HL-60 (cell line): Measurements from ENCODE around the gene NACA2.

Source experiments
- DNase-seq, 2 experiments: peaks; one replicate each; pipeline ENCODE4 v3.0.0-alpha.2; 2010 to 2020; ENCODE audit warnings: low read depth in 1 of 2, low spot score in 1 of 2
- H3K27ac ChIP-seq: fragments of 250-450 bp; sonication (Bioruptor Pico); replicated peaks from 2 replicates; pipeline ENCODE4 v1.5.1; 2020; ENCODE audit warnings: mild to moderate bottlenecking, moderate library complexity
- H3K27me3 ChIP-seq: fragments of 250-450 bp; sonication (Bioruptor Pico); 2 replicates; pipeline ENCODE4 v1.5.1; 2021; ENCODE audit warnings: mild to moderate bottlenecking, moderate library complexity; ENCODE audit not compliant: insufficient read depth, poor library complexity, severe bottlenecking
- H3K4me3 ChIP-seq: replicated peaks from 2 replicates; pipeline ENCODE4 v1.5.1; 2011; ENCODE audit warnings: mild to moderate bottlenecking, control low read depth, low read length; ENCODE audit not compliant: insufficient read depth
- GABPA ChIP-seq: IDR thresholded peaks from 2 replicates; pipeline ENCODE4 v1.6.1; 2012; ENCODE audit warnings: low read depth
- POLR2AphosphoS5 ChIP-seq: IDR thresholded peaks from 2 replicates; pipeline ENCODE4 v1.6.1; 2012; ENCODE audit warnings: low read depth
- SPI1 ChIP-seq: IDR thresholded peaks from 2 replicates; pipeline ENCODE4 v1.6.1; 2012; ENCODE audit warnings: low read depth, mild to moderate bottlenecking, borderline replicate concordance
- TF ChIP-seq, protein P1 (sequence below): IDR thresholded peaks from 2 replicates; pipeline ENCODE4 v1.6.1; 2012; ENCODE audit warnings: low read depth; ENCODE audit not compliant: insufficient replicate concordance
- TF ChIP-seq, protein P2 (sequence below): IDR thresholded peaks from one replicate; pipeline ENCODE4 v1.5.1; 2011; ENCODE audit warnings: low read length, control low read depth, inconsistent platforms; ENCODE audit not compliant: insufficient read depth

Gene NACA2

DNA sequence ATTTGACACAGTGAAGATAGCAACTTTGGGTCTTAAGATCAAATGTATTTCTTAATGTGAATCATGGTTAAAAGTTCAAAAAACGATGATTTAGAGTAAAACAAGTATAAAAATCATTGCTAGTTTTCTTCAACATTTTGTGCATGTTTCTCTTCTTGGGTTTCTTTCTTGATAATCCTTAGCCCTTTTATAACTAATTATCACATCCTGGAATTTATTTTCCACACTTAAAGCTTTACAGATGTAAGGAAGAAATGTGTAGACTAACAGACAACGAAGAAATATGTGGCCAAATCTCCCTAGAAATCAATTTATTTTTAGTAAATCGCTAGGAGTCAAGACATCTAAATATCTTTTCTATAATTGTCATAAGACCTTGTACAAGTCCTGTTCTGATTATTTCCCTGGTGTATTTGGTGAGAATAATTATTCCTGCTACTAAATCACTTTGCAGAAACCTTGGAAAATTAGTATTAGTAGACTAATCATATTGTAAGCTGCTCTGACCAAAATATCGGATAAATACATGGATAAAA, 4.9 kb downstream of the NACA2 start:
- H3K4me3 ChIP-seq, result no peak overlapping the region
- TF ChIP-seq, protein P1, sequence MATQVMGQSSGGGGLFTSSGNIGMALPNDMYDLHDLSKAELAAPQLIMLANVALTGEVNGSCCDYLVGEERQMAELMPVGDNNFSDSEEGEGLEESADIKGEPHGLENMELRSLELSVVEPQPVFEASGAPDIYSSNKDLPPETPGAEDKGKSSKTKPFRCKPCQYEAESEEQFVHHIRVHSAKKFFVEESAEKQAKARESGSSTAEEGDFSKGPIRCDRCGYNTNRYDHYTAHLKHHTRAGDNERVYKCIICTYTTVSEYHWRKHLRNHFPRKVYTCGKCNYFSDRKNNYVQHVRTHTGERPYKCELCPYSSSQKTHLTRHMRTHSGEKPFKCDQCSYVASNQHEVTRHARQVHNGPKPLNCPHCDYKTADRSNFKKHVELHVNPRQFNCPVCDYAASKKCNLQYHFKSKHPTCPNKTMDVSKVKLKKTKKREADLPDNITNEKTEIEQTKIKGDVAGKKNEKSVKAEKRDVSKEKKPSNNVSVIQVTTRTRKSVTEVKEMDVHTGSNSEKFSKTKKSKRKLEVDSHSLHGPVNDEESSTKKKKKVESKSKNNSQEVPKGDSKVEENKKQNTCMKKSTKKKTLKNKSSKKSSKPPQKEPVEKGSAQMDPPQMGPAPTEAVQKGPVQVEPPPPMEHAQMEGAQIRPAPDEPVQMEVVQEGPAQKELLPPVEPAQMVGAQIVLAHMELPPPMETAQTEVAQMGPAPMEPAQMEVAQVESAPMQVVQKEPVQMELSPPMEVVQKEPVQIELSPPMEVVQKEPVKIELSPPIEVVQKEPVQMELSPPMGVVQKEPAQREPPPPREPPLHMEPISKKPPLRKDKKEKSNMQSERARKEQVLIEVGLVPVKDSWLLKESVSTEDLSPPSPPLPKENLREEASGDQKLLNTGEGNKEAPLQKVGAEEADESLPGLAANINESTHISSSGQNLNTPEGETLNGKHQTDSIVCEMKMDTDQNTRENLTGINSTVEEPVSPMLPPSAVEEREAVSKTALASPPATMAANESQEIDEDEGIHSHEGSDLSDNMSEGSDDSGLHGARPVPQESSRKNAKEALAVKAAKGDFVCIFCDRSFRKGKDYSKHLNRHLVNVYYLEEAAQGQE, result no peak
- no peak for TF ChIP-seq GABPA
- no peak for TF ChIP-seq POLR2AphosphoS5
- TF ChIP-seq, protein P2, sequence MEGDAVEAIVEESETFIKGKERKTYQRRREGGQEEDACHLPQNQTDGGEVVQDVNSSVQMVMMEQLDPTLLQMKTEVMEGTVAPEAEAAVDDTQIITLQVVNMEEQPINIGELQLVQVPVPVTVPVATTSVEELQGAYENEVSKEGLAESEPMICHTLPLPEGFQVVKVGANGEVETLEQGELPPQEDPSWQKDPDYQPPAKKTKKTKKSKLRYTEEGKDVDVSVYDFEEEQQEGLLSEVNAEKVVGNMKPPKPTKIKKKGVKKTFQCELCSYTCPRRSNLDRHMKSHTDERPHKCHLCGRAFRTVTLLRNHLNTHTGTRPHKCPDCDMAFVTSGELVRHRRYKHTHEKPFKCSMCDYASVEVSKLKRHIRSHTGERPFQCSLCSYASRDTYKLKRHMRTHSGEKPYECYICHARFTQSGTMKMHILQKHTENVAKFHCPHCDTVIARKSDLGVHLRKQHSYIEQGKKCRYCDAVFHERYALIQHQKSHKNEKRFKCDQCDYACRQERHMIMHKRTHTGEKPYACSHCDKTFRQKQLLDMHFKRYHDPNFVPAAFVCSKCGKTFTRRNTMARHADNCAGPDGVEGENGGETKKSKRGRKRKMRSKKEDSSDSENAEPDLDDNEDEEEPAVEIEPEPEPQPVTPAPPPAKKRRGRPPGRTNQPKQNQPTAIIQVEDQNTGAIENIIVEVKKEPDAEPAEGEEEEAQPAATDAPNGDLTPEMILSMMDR, result no peak
- no peak for TF ChIP-seq SPI1
- no peak for DNase-seq
- no peak overlapping the region for H3K27ac ChIP-seq
- H3K27me3 ChIP-seq, result peaks cover 7% of the 10 kb centered on the region

DNA sequence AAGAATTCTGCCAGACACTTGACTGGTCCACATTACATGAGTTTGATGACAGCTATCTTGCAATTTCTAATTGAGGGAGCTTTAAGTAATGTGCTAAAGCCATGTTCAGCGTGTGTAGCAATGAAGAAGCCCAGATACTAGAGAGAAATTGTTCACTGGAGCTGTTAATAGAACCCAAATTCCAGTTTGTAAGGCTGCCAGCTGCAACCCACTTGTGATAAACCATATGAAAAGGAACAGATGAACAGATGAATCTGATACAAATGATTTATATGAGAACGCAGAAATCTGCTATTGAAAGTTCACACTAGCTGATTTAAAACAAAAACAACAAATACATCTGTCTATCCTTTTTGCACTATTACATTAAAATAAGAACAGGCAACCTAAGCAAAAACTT, 6.2 kb downstream of the NACA2 start:
- TF ChIP-seq SPI1, result no peak
- no peak for TF ChIP-seq POLR2AphosphoS5
- TF ChIP-seq GABPA, result no peak
- TF ChIP-seq, protein P1, result no peak
- TF ChIP-seq, protein P2, result no peak
- H3K27ac ChIP-seq, result no peak overlapping the region
- H3K4me3 ChIP-seq, result no peak overlapping the region
- no peak for DNase-seq
- H3K27me3 ChIP-seq, result peaks cover 10% of the 10 kb centered on the region

DNA sequence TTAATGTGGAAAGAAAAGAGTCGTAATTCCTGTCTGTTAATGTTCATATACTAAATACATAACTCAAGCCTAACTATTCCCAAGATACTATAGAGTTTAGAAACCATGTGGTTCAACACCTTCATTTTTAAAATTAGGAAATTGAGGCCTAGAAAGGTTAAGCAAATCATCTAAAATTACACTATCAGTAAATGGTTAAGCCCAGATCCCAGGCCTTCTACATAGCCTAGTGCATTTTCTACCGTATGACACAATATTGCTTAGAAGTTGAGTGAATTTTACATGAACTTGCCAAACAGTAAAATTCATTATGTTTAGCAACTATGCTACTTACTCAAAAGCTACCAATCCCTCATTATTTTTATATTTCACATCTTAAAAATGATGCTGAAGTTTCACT, 6.8 kb downstream of the NACA2 start:
- no peak overlapping the region for H3K4me3 ChIP-seq
- no peak for TF ChIP-seq GABPA
- no peak for TF ChIP-seq SPI1
- TF ChIP-seq, protein P2, result no peak
- no peak for TF ChIP-seq POLR2AphosphoS5
- TF ChIP-seq, protein P1, result no peak
- peaks cover 11% of the 10 kb centered on the region for H3K27me3 ChIP-seq
- H3K27ac ChIP-seq, result no peak overlapping the region
- DNase-seq, result no peak
